PC-3 (cell line): Measurements from ENCODE around the gene NEK11.

ENCODE experiments used
- CTCF ChIP-seq: fragments of 300-600 bp; sonication (generic); conservative IDR thresholded peaks from 2 replicates; pipeline ENCODE4 v1.5.1; 2017; ENCODE audit warnings: antibody characterized with exemption, low read depth, mild to moderate bottlenecking, low read length
- EZH2 ChIP-seq: fragments of 300-600 bp; sonication (generic); IDR thresholded peaks from one replicate; pipeline ENCODE4 v1.6.1; 2017; ENCODE audit warnings: antibody characterized with exemption, mild to moderate bottlenecking, low read length; ENCODE audit not compliant: unreplicated experiment
- EZH2phosphoT487 ChIP-seq: fragments of 300-600 bp; sonication (generic); IDR thresholded peaks from 2 replicates; pipeline ENCODE4 v1.6.1; 2018; ENCODE audit warnings: mild to moderate bottlenecking, antibody characterized with exemption, low read length, borderline replicate concordance

- TF ChIP-seq CTCF (no peak), EZH2 (no peak), EZH2phosphoT487 (no peak)
Observed at GRCh38 chr3:131363275-131363674, 336.6 kb downstream of the NEK11 start.
